Measurements from ENCODE around the gene MUC16.

DNA sequence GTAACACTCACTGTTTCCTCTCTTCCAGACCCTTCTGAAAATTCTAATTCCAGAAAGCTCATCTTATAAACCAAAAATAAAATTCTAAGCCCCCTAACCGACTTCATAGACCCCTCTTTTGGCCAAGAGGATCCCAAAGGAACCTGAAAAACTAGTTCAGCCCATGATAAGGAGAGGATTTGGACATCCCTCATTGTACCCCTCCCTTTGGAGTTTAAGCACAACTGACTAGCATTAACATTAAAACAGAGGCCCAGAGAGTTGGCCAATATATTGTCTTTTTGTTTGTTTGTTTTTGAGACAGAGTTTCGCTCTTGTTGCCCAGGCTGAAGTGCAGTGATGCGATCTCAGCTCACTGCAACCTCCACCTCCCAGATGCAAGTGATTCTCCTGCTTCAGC, 34.2 kb upstream of the MUC16 start:
- TF ChIP-seq EZH2 (IDR thresholded peaks at IDR 0.05; ENCODE audit: low read length, unreplicated experiment) (no peak), EZH2phosphoT487 (IDR thresholded peaks at IDR 0.05; ENCODE audit: borderline replicate concordance, low read length) (no peak)
- TF ChIP-seq, protein P1, sequence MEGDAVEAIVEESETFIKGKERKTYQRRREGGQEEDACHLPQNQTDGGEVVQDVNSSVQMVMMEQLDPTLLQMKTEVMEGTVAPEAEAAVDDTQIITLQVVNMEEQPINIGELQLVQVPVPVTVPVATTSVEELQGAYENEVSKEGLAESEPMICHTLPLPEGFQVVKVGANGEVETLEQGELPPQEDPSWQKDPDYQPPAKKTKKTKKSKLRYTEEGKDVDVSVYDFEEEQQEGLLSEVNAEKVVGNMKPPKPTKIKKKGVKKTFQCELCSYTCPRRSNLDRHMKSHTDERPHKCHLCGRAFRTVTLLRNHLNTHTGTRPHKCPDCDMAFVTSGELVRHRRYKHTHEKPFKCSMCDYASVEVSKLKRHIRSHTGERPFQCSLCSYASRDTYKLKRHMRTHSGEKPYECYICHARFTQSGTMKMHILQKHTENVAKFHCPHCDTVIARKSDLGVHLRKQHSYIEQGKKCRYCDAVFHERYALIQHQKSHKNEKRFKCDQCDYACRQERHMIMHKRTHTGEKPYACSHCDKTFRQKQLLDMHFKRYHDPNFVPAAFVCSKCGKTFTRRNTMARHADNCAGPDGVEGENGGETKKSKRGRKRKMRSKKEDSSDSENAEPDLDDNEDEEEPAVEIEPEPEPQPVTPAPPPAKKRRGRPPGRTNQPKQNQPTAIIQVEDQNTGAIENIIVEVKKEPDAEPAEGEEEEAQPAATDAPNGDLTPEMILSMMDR (conservative IDR thresholded peaks at IDR 0.05; ENCODE audit: low read depth, low read length), result no peak
